Measurements from ENCODE around the gene HOATZ. TPM values are rescaled to one million over a fixed set of nuclear protein-coding genes. Genes with fewer than 3 reads are reported as not detected.

The HOATZ gene
- total RNA-seq, 1 experiment from 2014 or later, result not detected

GRCh38 chr11:111520560-111520959 lies 6.0 kb downstream of the HOATZ start:
- Histone ChIP-seq H3K9me2 (ENCODE audit: insufficient read depth) (no peaks in the 10 kb centered on the region), H3K4me3 (replicated peaks in 1 of 2; ENCODE audit: low read depth in 1 of 2, low read length in 2 of 2) (no peak overlapping the region), H3K9me3 (ENCODE audit: control insufficient read depth in 1 of 2, insufficient read depth in 1 of 2, low read depth in 1 of 2, low read length in 2 of 2) (no peaks in the 10 kb centered on the region), H3K4me1 (ENCODE audit: control insufficient read depth in 1 of 2, insufficient read depth in 2 of 2, low read length in 2 of 2) (0 out of 4 replicates have a peak, but pooled peaks cover 0 to 4% of the 10 kb centered on the region in 2 experiments), H2AFZ (ENCODE audit: low read depth, low read length, poor library complexity, severe bottlenecking) (no peak overlapping the region), H3K27ac (ENCODE audit: low read depth, low read length) (no peak overlapping the region), H3K36me3 (ENCODE audit: control insufficient read depth in 1 of 2, insufficient read depth in 2 of 2, low read length in 2 of 2) (no peaks in the 10 kb centered on the region), H3K79me2 (ENCODE audit: insufficient read depth, low read length) (no peaks in the 10 kb centered on the region), H3K9ac (ENCODE audit: low read length) (no peak overlapping the region), H3K4me2 (ENCODE audit: low read length) (no peak overlapping the region), H3K27me3 (ENCODE audit: insufficient read depth, low read length) (no peaks in the 10 kb centered on the region), H4K20me1 (ENCODE audit: insufficient read depth) (no peaks in the 10 kb centered on the region)
- intact Hi-C loops (cut with micrococcal nuclease), result no loop called here
- BruUV-seq (replicated peaks), result no TSS peak
- ChIA-PET RAD21 (ENCODE audit: low non-redundant PET in 1 of 2, low total read pairs in 2 of 2, uncharacterized antibody in 2 of 2, unreplicated experiment in 2 of 2) (no interaction called here), CTCF (no interaction called here), POLR2A (no interaction called here)
- DNase-seq (ENCODE audit: low read depth, low spot score) (no peak), ATAC-seq (no peak)
- no peak for TF ChIP-seq FOSL1 (IDR thresholded peaks at IDR 0.05; ENCODE audit: low read depth)
- no peak for TF ChIP-seq YY1 (IDR thresholded peaks at IDR 0.05; ENCODE audit: extremely low read depth, insufficient replicate concordance, low read depth, low read length)
- no peak for TF ChIP-seq EZH2phosphoT487 (IDR thresholded peaks at IDR 0.05; ENCODE audit: borderline replicate concordance)
- no peak for TF ChIP-seq SRF (IDR thresholded peaks at IDR 0.05; ENCODE audit: low read depth)
- no peak for TF ChIP-seq RAD21 (IDR thresholded peaks at IDR 0.05; ENCODE audit: low read depth)
- TF ChIP-seq, protein P1, sequence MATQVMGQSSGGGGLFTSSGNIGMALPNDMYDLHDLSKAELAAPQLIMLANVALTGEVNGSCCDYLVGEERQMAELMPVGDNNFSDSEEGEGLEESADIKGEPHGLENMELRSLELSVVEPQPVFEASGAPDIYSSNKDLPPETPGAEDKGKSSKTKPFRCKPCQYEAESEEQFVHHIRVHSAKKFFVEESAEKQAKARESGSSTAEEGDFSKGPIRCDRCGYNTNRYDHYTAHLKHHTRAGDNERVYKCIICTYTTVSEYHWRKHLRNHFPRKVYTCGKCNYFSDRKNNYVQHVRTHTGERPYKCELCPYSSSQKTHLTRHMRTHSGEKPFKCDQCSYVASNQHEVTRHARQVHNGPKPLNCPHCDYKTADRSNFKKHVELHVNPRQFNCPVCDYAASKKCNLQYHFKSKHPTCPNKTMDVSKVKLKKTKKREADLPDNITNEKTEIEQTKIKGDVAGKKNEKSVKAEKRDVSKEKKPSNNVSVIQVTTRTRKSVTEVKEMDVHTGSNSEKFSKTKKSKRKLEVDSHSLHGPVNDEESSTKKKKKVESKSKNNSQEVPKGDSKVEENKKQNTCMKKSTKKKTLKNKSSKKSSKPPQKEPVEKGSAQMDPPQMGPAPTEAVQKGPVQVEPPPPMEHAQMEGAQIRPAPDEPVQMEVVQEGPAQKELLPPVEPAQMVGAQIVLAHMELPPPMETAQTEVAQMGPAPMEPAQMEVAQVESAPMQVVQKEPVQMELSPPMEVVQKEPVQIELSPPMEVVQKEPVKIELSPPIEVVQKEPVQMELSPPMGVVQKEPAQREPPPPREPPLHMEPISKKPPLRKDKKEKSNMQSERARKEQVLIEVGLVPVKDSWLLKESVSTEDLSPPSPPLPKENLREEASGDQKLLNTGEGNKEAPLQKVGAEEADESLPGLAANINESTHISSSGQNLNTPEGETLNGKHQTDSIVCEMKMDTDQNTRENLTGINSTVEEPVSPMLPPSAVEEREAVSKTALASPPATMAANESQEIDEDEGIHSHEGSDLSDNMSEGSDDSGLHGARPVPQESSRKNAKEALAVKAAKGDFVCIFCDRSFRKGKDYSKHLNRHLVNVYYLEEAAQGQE (IDR thresholded peaks at IDR 0.05; ENCODE audit: low read depth), result no peak
- TF ChIP-seq ATF3 (IDR thresholded peaks at IDR 0.05), result no peak
- no peak for TF ChIP-seq POLR2A (IDR thresholded peaks at IDR 0.05; ENCODE audit: borderline replicate concordance, extremely low read depth, insufficient read depth, insufficient read length)
- TF ChIP-seq ZNF274 (IDR thresholded peaks at IDR 0.05; ENCODE audit: low read depth, low read length), result no peak
- TF ChIP-seq CEBPB (IDR thresholded peaks at IDR 0.05; ENCODE audit: low read depth), result no peak
- TF ChIP-seq SP1 (IDR thresholded peaks at IDR 0.05; ENCODE audit: low read depth), result no peak
